ENCODE data around the gene PKIG.
"Not testable (repeated sequence)": the region's sequence is repeated elsewhere in the genome, so short reads cannot be mapped to it uniquely, and the experiment has no call there.

PKIG gene

GRCh38 chr20:44584162-44584561 lies 1.8 kb downstream of the PKIG start:
- peak overlapping the region; percentile 85 for H3K4me3 Mint-ChIP-seq
- no peak for ATAC-seq
- peaks cover 89% of the 10 kb centered on the region for H3K4me1 Mint-ChIP-seq
- H3K36me3 Mint-ChIP-seq, result peaks cover 10% of the 10 kb centered on the region
- H3K9me3 Mint-ChIP-seq, result no peaks in the 10 kb centered on the region
- H3K27me3 Mint-ChIP-seq, result no peaks in the 10 kb centered on the region
- peak overlapping the region; percentile 93 for H3K27ac Mint-ChIP-seq

- peaks cover 18% of the 10 kb centered on the region for H3K36me3 Mint-ChIP-seq
- H3K9me3 Mint-ChIP-seq, result no peaks in the 10 kb centered on the region
- ATAC-seq, result peak; percentile 38
- H3K4me1 Mint-ChIP-seq, result peaks cover 86% of the 10 kb centered on the region
- peak overlapping the region; percentile 93 for H3K27ac Mint-ChIP-seq
- peak overlapping the region; percentile 85 for H3K4me3 Mint-ChIP-seq
- H3K27me3 Mint-ChIP-seq, result no peaks in the 10 kb centered on the region
Observed at GRCh38 chr20:44585057-44585963, 2.9 kb downstream of the PKIG start.

- Mint-ChIP-seq H3K36me3 (peaks cover 29% of the 10 kb centered on the region), H3K27ac (peak overlapping the region; percentile 93), H3K4me1 (peaks cover 85% of the 10 kb centered on the region), H3K4me3 (peak overlapping the region; percentile 85), H3K27me3 (no peaks in the 10 kb centered on the region), H3K9me3 (no peaks in the 10 kb centered on the region)
- peak; percentile 92 for ATAC-seq
Observed at GRCh38 chr20:44586289-44586911, 4.0 kb downstream of the PKIG start.

GRCh38 chr20:44587035-44587980 lies 4.9 kb downstream of the PKIG start:
- peak overlapping the region; percentile 93 for H3K27ac Mint-ChIP-seq
- ATAC-seq, result peak; percentile 44

GRCh38 chr20:44588321-44588720 lies 5.9 kb downstream of the PKIG start:
- H3K27me3 Mint-ChIP-seq, H3K9me3 Mint-ChIP-seq, ATAC-seq: not testable (repeated sequence)
- Mint-ChIP-seq H3K36me3 (peaks cover 46% of the 10 kb centered on the region), H3K4me3 (peak overlapping the region; percentile 85), H3K4me1 (peaks cover 91% of the 10 kb centered on the region), H3K27ac (peak overlapping the region; percentile 93)

More at GRCh38 chr20:44587035-44587980, 4.9 kb downstream of the PKIG start:
- no peaks in the 10 kb centered on the region for H3K9me3 Mint-ChIP-seq
- H3K27me3 Mint-ChIP-seq, result no peaks in the 10 kb centered on the region
- H3K36me3 Mint-ChIP-seq, result peaks cover 36% of the 10 kb centered on the region
- H3K4me3 Mint-ChIP-seq, result peak overlapping the region; percentile 85
- peaks cover 85% of the 10 kb centered on the region for H3K4me1 Mint-ChIP-seq

- Mint-ChIP-seq H3K4me3 (no peak overlapping the region), H3K27ac (no peak overlapping the region), H3K4me1 (peaks cover 90% of the 10 kb centered on the region), H3K27me3 (no peaks in the 10 kb centered on the region), H3K36me3 (peaks cover 55% of the 10 kb centered on the region), H3K9me3 (no peaks in the 10 kb centered on the region)
- no peak for ATAC-seq
Observed at GRCh38 chr20:44589537-44589936, 7.2 kb downstream of the PKIG start.

GRCh38 chr20:44590980-44591778 lies 8.8 kb downstream of the PKIG start:
- H3K4me1 Mint-ChIP-seq, result peaks cover 90% of the 10 kb centered on the region
- ATAC-seq, result no peak
- H3K9me3 Mint-ChIP-seq, result no peaks in the 10 kb centered on the region
- peaks cover 59% of the 10 kb centered on the region for H3K36me3 Mint-ChIP-seq
- H3K27me3 Mint-ChIP-seq, result no peaks in the 10 kb centered on the region
- no peak overlapping the region for H3K27ac Mint-ChIP-seq
- H3K4me3 Mint-ChIP-seq, result peak overlapping the region; percentile 9

GRCh38 chr20:44592366-44592765 lies 10.0 kb downstream of the PKIG start:
- H3K4me3 Mint-ChIP-seq, result no peak overlapping the region
- peaks cover 59% of the 10 kb centered on the region for H3K36me3 Mint-ChIP-seq
- no peak for ATAC-seq
- no peaks in the 10 kb centered on the region for H3K27me3 Mint-ChIP-seq
- no peaks in the 10 kb centered on the region for H3K9me3 Mint-ChIP-seq
- no peak overlapping the region for H3K27ac Mint-ChIP-seq
- peaks cover 91% of the 10 kb centered on the region for H3K4me1 Mint-ChIP-seq

- ATAC-seq, result no peak
- peaks cover 54% of the 10 kb centered on the region for H3K36me3 Mint-ChIP-seq
- no peak overlapping the region for H3K27ac Mint-ChIP-seq
- peak overlapping the region; percentile 0 for H3K4me3 Mint-ChIP-seq
- no peaks in the 10 kb centered on the region for H3K27me3 Mint-ChIP-seq
- H3K4me1 Mint-ChIP-seq, result peaks cover 91% of the 10 kb centered on the region
- no peaks in the 10 kb centered on the region for H3K9me3 Mint-ChIP-seq
Observed at GRCh38 chr20:44593751-44594150, 11.4 kb downstream of the PKIG start.

- Mint-ChIP-seq H3K9me3 (no peaks in the 10 kb centered on the region), H3K36me3 (peaks cover 53% of the 10 kb centered on the region), H3K4me3 (peak overlapping the region; percentile 59), H3K27ac (no peak overlapping the region), H3K4me1 (peaks cover 89% of the 10 kb centered on the region), H3K27me3 (no peaks in the 10 kb centered on the region)
- peak; percentile 82 for ATAC-seq
Observed at GRCh38 chr20:44594730-44595129, 12.4 kb downstream of the PKIG start.

- H3K27ac Mint-ChIP-seq, result no peak overlapping the region
- ATAC-seq, result no peak
- H3K4me3 Mint-ChIP-seq, result peak overlapping the region; percentile 22
- H3K9me3 Mint-ChIP-seq, result no peaks in the 10 kb centered on the region
- no peaks in the 10 kb centered on the region for H3K27me3 Mint-ChIP-seq
- peaks cover 77% of the 10 kb centered on the region for H3K4me1 Mint-ChIP-seq
- peaks cover 53% of the 10 kb centered on the region for H3K36me3 Mint-ChIP-seq
Observed at GRCh38 chr20:44596010-44596409, 13.6 kb downstream of the PKIG start.

GRCh38 chr20:44596876-44597275 lies 14.5 kb downstream of the PKIG start:
- Mint-ChIP-seq H3K27me3 (no peaks in the 10 kb centered on the region), H3K27ac (no peak overlapping the region), H3K36me3 (peaks cover 47% of the 10 kb centered on the region), H3K9me3 (no peaks in the 10 kb centered on the region), H3K4me3 (peak overlapping the region; percentile 58), H3K4me1 (peaks cover 69% of the 10 kb centered on the region)
- ATAC-seq, result peak; percentile 84

GRCh38 chr20:44597516-44597915 lies 15.1 kb downstream of the PKIG start:
- Mint-ChIP-seq H3K4me3 (peak overlapping the region; percentile 78), H3K36me3 (peaks cover 40% of the 10 kb centered on the region), H3K4me1 (peaks cover 62% of the 10 kb centered on the region), H3K9me3 (no peaks in the 10 kb centered on the region), H3K27me3 (no peaks in the 10 kb centered on the region), H3K27ac (no peak overlapping the region)
- ATAC-seq, result no peak

GRCh38 chr20:44597930-44598329 lies 15.6 kb downstream of the PKIG start:
- Mint-ChIP-seq H3K9me3 (no peaks in the 10 kb centered on the region), H3K27ac (no peak overlapping the region), H3K4me3 (peak overlapping the region; percentile 78), H3K27me3 (no peaks in the 10 kb centered on the region), H3K36me3 (peaks cover 36% of the 10 kb centered on the region), H3K4me1 (peaks cover 58% of the 10 kb centered on the region)
- no peak for ATAC-seq

Data from stimulated activated memory B cell treated with anti-CD40 and anti-IgM and Interleukin-4, amounts not matched to agents 10 μg/mL and 1 μg/mL and 100 μg/mL, for 72 hours (primary cell).